ENCODE results near the gene MYO3B. TPM values are rescaled to one million over a fixed set of nuclear protein-coding genes. Genes with fewer than 3 reads are reported as not detected.
"Not testable (repeated sequence)": the region's sequence is repeated elsewhere in the genome, so short reads cannot be mapped to it uniquely, and the experiment has no call there.

MYO3B gene
- total RNA-seq, 2 experiments from 2014 or later = not detected

- intact Hi-C loops (cut with micrococcal nuclease; ENCODE audit: unreplicated experiment) = no loop called here
- Histone ChIP-seq H3K9me2 (ENCODE audit: insufficient read depth, low read length) (no peaks in the 10 kb centered on the region), H2AFZ (ENCODE audit: low read length) (no peak overlapping the region), H3K4me1 (ENCODE audit: insufficient read depth, low read length, poor library complexity, severe bottlenecking) (no peaks in the 10 kb centered on the region), H3K4me3 (ENCODE audit: low read depth, low read length, poor library complexity, severe bottlenecking) (no peak overlapping the region), H3K27ac (ENCODE audit: low read depth, low read length, poor library complexity, severe bottlenecking) (no peak overlapping the region), H4K20me1 (ENCODE audit: insufficient read depth, low read length) (no peaks in the 10 kb centered on the region), H3K9me3 (ENCODE audit: low read length) (no peaks in the 10 kb centered on the region), H3K79me2 (ENCODE audit: insufficient read depth, low read depth, low read length) (no peaks in the 10 kb centered on the region), H3K4me2 (ENCODE audit: low read length) (no peak overlapping the region), H3K36me3 (ENCODE audit: insufficient read depth, low read length) (no peaks in the 10 kb centered on the region)
- POLR2A ChIA-PET = no interaction called here
- no peak for DNase-seq (ENCODE audit: low spot score)
- BruUV-seq (replicated peaks) = no TSS peak
- TF ChIP-seq EZH2phosphoT487 (IDR thresholded peaks at IDR 0.05; ENCODE audit: borderline replicate concordance, low read depth, low read length) (no peak), CTCF (conservative IDR thresholded peaks at IDR 0.05; ENCODE audit: low read length) (no peak)
- CTCF ChIA-PET (ENCODE audit: unreplicated experiment) = no interaction called here
These were observed 493.1 kb downstream of the MYO3B start for GRCh38 chr2:170671079-170671478.

GRCh38 chr2:170674282-170674681 is 496.3 kb downstream of the MYO3B start:
- H4K20me1 ChIP-seq (ENCODE audit: insufficient read depth, low read length); intact Hi-C loops (cut with micrococcal nuclease; ENCODE audit: unreplicated experiment); POLR2A ChIA-PET; CTCF ChIA-PET (ENCODE audit: unreplicated experiment); DNase-seq (ENCODE audit: low spot score); H3K27ac ChIP-seq (ENCODE audit: low read depth, low read length, poor library complexity, severe bottlenecking); H3K36me3 ChIP-seq (ENCODE audit: insufficient read depth, low read length); H3K4me1 ChIP-seq (ENCODE audit: insufficient read depth, low read length, poor library complexity, severe bottlenecking); H3K4me2 ChIP-seq (ENCODE audit: low read length); H3K79me2 ChIP-seq (ENCODE audit: insufficient read depth, low read depth, low read length); H3K9me3 ChIP-seq (ENCODE audit: low read length); H3K9me2 ChIP-seq (ENCODE audit: insufficient read depth, low read length); H2AFZ ChIP-seq (ENCODE audit: low read length); H3K4me3 ChIP-seq (ENCODE audit: low read depth, low read length, poor library complexity, severe bottlenecking); BruUV-seq (replicated peaks): not testable (repeated sequence)

- POLR2A ChIA-PET = no interaction called here
These were observed 497.8 kb downstream of the MYO3B start for GRCh38 chr2:170675701-170676100.

More at GRCh38 chr2:170675701-170676100, 497.8 kb downstream of the MYO3B start:
- no peak overlapping the region for H3K4me3 ChIP-seq (ENCODE audit: low read depth, low read length, poor library complexity, severe bottlenecking)
- CTCF ChIA-PET (ENCODE audit: unreplicated experiment) = no interaction called here
- no peaks in the 10 kb centered on the region for H3K4me1 ChIP-seq (ENCODE audit: insufficient read depth, low read length, poor library complexity, severe bottlenecking)
- no peaks in the 10 kb centered on the region for H3K36me3 ChIP-seq (ENCODE audit: insufficient read depth, low read length)
- no peaks in the 10 kb centered on the region for H3K79me2 ChIP-seq (ENCODE audit: insufficient read depth, low read depth, low read length)
- H3K4me2 ChIP-seq (ENCODE audit: low read length) = no peak overlapping the region
- no peak overlapping the region for H2AFZ ChIP-seq (ENCODE audit: low read length)
- H3K9me2 ChIP-seq (ENCODE audit: insufficient read depth, low read length) = no peaks in the 10 kb centered on the region
- DNase-seq (ENCODE audit: low spot score) = no peak
- H3K27ac ChIP-seq (ENCODE audit: low read depth, low read length, poor library complexity, severe bottlenecking) = no peak overlapping the region
- H3K9me3 ChIP-seq (ENCODE audit: low read length) = no peaks in the 10 kb centered on the region
- no peak for TF ChIP-seq EZH2phosphoT487 (IDR thresholded peaks at IDR 0.05; ENCODE audit: borderline replicate concordance, low read depth, low read length)
- no peak for TF ChIP-seq CTCF (conservative IDR thresholded peaks at IDR 0.05; ENCODE audit: low read length)
- BruUV-seq (replicated peaks) = no TSS peak
- intact Hi-C loops (cut with micrococcal nuclease; ENCODE audit: unreplicated experiment) = no loop called here
- no peaks in the 10 kb centered on the region for H4K20me1 ChIP-seq (ENCODE audit: insufficient read depth, low read length)
